ENCODE measurements around the gene DTYMK. TPM values are rescaled to one million over a fixed set of nuclear protein-coding genes. Genes with fewer than 3 reads are reported as not detected.

DTYMK gene
- total RNA-seq, 4 donors from 2014 or later = 14.6 to 40.3 (median 21.9) TPM

- Histone ChIP-seq H3K9me3 (no peaks in the 10 kb centered on the region), H3K27ac (no peak overlapping the region), H3K27me3 (no peaks in the 10 kb centered on the region), H3K4me1 (no peaks in the 10 kb centered on the region), H3K4me3 (no peak overlapping the region), H3K36me3 (peaks cover 13 to 94% (median 13%) of the 10 kb centered on the region in 3 donors)
- intact Hi-C loops (cut with DNase I) = no loop called here
- DNase-seq = no peak
- TF ChIP-seq, protein P1, sequence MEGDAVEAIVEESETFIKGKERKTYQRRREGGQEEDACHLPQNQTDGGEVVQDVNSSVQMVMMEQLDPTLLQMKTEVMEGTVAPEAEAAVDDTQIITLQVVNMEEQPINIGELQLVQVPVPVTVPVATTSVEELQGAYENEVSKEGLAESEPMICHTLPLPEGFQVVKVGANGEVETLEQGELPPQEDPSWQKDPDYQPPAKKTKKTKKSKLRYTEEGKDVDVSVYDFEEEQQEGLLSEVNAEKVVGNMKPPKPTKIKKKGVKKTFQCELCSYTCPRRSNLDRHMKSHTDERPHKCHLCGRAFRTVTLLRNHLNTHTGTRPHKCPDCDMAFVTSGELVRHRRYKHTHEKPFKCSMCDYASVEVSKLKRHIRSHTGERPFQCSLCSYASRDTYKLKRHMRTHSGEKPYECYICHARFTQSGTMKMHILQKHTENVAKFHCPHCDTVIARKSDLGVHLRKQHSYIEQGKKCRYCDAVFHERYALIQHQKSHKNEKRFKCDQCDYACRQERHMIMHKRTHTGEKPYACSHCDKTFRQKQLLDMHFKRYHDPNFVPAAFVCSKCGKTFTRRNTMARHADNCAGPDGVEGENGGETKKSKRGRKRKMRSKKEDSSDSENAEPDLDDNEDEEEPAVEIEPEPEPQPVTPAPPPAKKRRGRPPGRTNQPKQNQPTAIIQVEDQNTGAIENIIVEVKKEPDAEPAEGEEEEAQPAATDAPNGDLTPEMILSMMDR (IDR thresholded peaks at IDR 0.05) = no peak
- 93 to 97% methylated on average over 6 to 17 of the region's 21 CpGs for WGBS, 2 donors
Measured at GRCh38 chr2:241722896-241723454, 36.4 kb upstream of the DTYMK start.

GRCh38 chr2:241721852-241722251 is 35.2 kb upstream of the DTYMK start:
- H3K9me3 ChIP-seq = no peaks in the 10 kb centered on the region
- WGBS, 2 donors = 91 to 93% methylated on average over 9 to 12 of the region's 12 CpGs
- TF ChIP-seq POLR2A (IDR thresholded peaks at IDR 0.05) = no peak
- TF ChIP-seq, protein P1 (IDR thresholded peaks at IDR 0.05) = no peak
- no peaks in the 10 kb centered on the region for H3K4me1 ChIP-seq
- no peak for DNase-seq
- no peaks in the 10 kb centered on the region for H3K27me3 ChIP-seq
- H3K27ac ChIP-seq = no peak overlapping the region
- H3K36me3 ChIP-seq = peaks cover 13 to 97% (median 13%) of the 10 kb centered on the region in 3 donors
- no peak overlapping the region for H3K4me3 ChIP-seq
- intact Hi-C loops (cut with DNase I) = no loop called here

GRCh38 chr2:241720560-241720959 is 33.9 kb upstream of the DTYMK start:
- WGBS, 2 donors = 91% methylated on average over 4 of the region's 15 CpGs; no CpG with 5 or more reads in 1 of the 2 donors
- no peak overlapping the region for H3K4me3 ChIP-seq
- no peaks in the 10 kb centered on the region for H3K4me1 ChIP-seq
- H3K27me3 ChIP-seq = no peaks in the 10 kb centered on the region
- H3K36me3 ChIP-seq = peaks cover 13 to 97% (median 13%) of the 10 kb centered on the region in 3 donors
- no peak overlapping the region for H3K27ac ChIP-seq
- intact Hi-C loops (cut with DNase I) = no loop called here
- DNase-seq = no peak
- H3K9me3 ChIP-seq = no peaks in the 10 kb centered on the region
- TF ChIP-seq POLR2A (IDR thresholded peaks at IDR 0.05) = no peak
- TF ChIP-seq, protein P1 (IDR thresholded peaks at IDR 0.05) = no peak

GRCh38 chr2:241720099-241720498 is 33.5 kb upstream of the DTYMK start:
- Histone ChIP-seq H3K27me3 (no peaks in the 10 kb centered on the region), H3K4me3 (no peak overlapping the region), H3K4me1 (no peaks in the 10 kb centered on the region), H3K9me3 (no peaks in the 10 kb centered on the region), H3K27ac (no peak overlapping the region), H3K36me3 (peaks cover 13 to 97% (median 13%) of the 10 kb centered on the region in 3 donors)
- no peak for DNase-seq
- TF ChIP-seq, protein P1 (IDR thresholded peaks at IDR 0.05) = no peak
- no peak for TF ChIP-seq POLR2A (IDR thresholded peaks at IDR 0.05)
- intact Hi-C loops (cut with DNase I) = no loop called here
- no CpG with 5 or more reads among the region's 19 CpGs for WGBS, 2 donors

GRCh38 chr2:241719093-241719492 is 32.5 kb upstream of the DTYMK start:
- TF ChIP-seq, protein P1 (IDR thresholded peaks at IDR 0.05) = no peak
- no peak for TF ChIP-seq POLR2A (IDR thresholded peaks at IDR 0.05)
- 93 to 97% methylated on average over 3 to 10 of the region's 16 CpGs for WGBS, 2 donors

More at GRCh38 chr2:241719093-241719492, 32.5 kb upstream of the DTYMK start:
- intact Hi-C loops (cut with DNase I) = no loop called here
- Histone ChIP-seq H3K4me1 (no peaks in the 10 kb centered on the region), H3K27ac (no peak overlapping the region), H3K36me3 (peaks cover 13 to 96% (median 13%) of the 10 kb centered on the region in 3 donors), H3K9me3 (no peaks in the 10 kb centered on the region), H3K27me3 (no peaks in the 10 kb centered on the region), H3K4me3 (no peak overlapping the region)
- no peak for DNase-seq
